COLO668 (cell line): ENCODE measurements around the gene POU4F2.

Experiments
- DNase-seq: peaks from one replicate; lab custom pipeline; 2025; ENCODE audit not compliant: unreplicated experiment; lab: John Stamatoyannopoulos, UW

The POU4F2 gene

GRCh38 chr4:146638786-146639505, at the start of gene POU4F2:
Gene POU4F2, plus strand, starts transcription at chr4:146638893. Its CDS starts 248 bp downstream, at chr4:146639141.
- peak; percentile 74 for DNase-seq

- no peak for DNase-seq
Observed at GRCh38 chr4:146590801-146591200, 47.9 kb upstream of the POU4F2 start.

GRCh38 chr4:146592019-146592418, 46.7 kb upstream of the POU4F2 start:
- no peak for DNase-seq

GRCh38 chr4:146632770-146633470, 5.8 kb upstream of the POU4F2 start:
- DNase-seq = no peak

GRCh38 chr4:146633471-146633800, 5.3 kb upstream of the POU4F2 start:
- DNase-seq = no peak

- DNase-seq = no peak
Observed at GRCh38 chr4:146634825-146635224, 3.9 kb upstream of the POU4F2 start.

GRCh38 chr4:146637621-146638332, 916 bp upstream of the POU4F2 start:
- peak; percentile 65 for DNase-seq

GRCh38 chr4:146638333-146638785, 334 bp upstream of the POU4F2 start:
- DNase-seq = no peak

- no peak for DNase-seq
Observed at GRCh38 chr4:146639506-146639932, 826 bp downstream of the POU4F2 start.

- DNase-seq = no peak
Observed at GRCh38 chr4:146640021-146640464, 1.4 kb downstream of the POU4F2 start.

- DNase-seq = no peak
Observed at GRCh38 chr4:146640465-146641061, 1.9 kb downstream of the POU4F2 start.

GRCh38 chr4:146641762-146642161, 3.1 kb downstream of the POU4F2 start:
- no peak for DNase-seq

GRCh38 chr4:146643812-146644401, 5.2 kb downstream of the POU4F2 start:
- DNase-seq = no peak

- no peak for DNase-seq
Observed at GRCh38 chr4:146645921-146646320, 7.2 kb downstream of the POU4F2 start.

GRCh38 chr4:146646593-146647325, 8.1 kb downstream of the POU4F2 start:
- DNase-seq = no peak

GRCh38 chr4:146647615-146648460, 9.1 kb downstream of the POU4F2 start:
- DNase-seq = no peak

GRCh38 chr4:146648461-146648783, 9.7 kb downstream of the POU4F2 start:
- no peak for DNase-seq

- no peak for DNase-seq
Observed at GRCh38 chr4:146649232-146649631, 10.5 kb downstream of the POU4F2 start.

- no peak for DNase-seq
Observed at GRCh38 chr4:146650034-146650433, 11.3 kb downstream of the POU4F2 start.
